HG03280 (cell line): ENCODE results near the gene CPAMD8.
A peak's percentile ranks its signal among the peaks of the same experiment; 100 is the strongest.

ENCODE experiments used
- ATAC-seq: cut with Tn5 transposase; IDR thresholded peaks from one replicate; pipeline ENCODE4 v1.9.1; 2021; ENCODE audit warnings: mild to moderate bottlenecking, moderate library complexity; ENCODE audit not compliant: unreplicated experiment

The CPAMD8 gene

GRCh38 chr19:16896146-16897028 lies 130.2 kb downstream of the CPAMD8 start:
- ATAC-seq, result peak; percentile 43

- no peak for ATAC-seq
Observed at GRCh38 chr19:16895467-16896145, 131.0 kb downstream of the CPAMD8 start.

DNA sequence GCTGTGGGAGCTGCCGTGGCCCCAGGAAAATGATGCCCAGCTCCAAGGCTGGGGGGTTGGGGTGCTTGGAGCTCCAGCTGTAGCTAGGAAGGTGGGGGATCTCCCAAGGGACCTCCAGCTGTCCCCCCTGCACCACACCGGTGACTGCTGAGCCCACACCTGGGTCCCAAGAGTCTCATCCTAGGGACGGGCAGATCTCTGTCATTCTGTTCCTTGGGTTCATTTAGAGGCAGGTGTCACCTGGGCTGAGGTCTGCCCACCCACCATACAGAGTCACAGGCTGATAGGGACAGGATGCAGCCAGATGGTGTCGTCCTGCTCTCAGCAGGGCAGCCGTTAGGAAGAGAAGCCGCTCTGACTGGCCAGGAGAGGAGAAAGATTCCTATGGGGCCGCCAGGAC lies 132.5 kb downstream of the CPAMD8 start:
- no peak for ATAC-seq

DNA sequence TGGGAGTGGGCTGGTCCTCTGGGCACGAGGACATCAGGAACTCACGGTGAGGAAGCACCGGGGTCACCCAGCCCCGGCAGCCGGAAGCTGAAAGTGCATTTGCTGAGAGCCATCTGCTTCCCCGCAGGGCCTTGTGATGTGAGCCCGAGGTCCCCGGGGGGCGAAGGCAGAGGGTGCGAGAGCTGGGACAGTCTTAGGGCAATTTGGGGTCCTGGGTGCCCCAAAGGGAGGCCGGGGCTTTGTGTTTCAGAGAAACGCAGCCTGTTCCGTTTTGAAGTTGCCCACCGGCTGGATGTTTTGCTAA lies 133.0 kb downstream of the CPAMD8 start:
- ATAC-seq, result no peak

- no peak for ATAC-seq
Observed at GRCh38 chr19:16892868-16893685, 133.5 kb downstream of the CPAMD8 start.

GRCh38 chr19:16892436-16892835 lies 134.2 kb downstream of the CPAMD8 start:
- no peak for ATAC-seq

DNA sequence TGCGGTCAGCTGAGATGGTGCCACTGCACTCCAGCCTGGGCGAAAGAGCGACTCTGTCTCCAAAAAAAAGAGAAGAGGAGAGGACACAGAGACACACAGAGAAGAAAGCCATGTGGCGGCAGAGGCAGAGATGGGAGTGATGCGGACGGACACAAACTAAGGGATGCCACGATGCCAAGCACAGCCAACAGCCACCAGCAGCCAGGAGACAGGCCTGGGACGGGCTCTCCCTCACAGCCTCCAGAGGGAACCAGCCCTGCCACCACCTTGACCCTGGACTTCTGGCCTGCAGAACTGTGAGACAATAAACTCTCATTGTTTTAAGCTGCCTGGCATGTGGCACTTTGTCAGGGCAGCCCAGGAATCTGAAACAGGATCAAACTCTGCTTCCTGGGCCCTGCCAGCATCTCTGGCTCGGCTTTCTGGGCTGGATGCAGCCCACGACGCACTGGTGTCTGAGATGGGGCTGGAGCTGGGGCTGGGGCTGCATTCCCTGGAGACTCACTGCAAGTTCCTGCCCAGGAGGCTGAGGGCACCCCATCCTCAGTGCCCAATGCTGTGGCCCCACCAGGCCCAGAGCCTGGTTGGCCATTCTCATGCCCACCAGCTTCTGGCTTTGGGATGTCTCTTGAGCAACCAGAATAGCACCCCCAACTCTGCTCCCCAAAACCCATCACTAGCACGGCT lies 134.8 kb downstream of the CPAMD8 start:
- ATAC-seq, result no peak

DNA sequence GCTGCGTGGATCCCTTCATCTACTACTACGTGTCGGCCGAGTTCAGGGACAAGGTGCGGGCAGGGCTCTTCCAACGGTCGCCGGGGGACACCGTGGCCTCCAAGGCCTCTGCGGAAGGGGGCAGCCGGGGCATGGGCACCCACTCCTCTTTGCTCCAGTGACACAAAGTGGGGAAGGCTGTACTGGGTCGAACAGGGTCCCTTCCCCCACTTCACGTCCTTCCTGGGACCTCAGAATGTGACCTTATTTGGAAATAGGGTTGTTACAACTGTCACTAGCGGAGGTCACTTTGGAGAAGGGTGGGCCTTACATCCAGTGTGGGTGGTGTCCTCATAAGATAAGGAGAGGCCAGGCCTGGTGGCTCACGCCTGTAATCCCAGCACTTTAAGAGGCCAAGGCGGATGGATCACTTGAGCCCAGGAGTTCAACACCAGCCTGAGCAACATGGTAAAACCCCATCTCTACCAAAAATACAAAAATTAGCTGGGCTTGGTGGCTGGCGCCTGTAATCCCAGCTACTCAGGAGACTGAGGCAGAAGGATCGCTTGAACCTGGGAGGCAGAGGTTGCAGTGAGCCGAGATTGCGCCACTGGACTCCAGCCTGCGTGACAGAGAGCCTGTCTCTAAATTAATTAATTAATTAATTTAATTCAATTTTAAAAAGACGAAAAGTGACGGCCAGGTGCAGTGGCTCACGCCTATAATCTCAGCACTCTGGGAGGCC lies 136.0 kb downstream of the CPAMD8 start:
- no peak for ATAC-seq

DNA sequence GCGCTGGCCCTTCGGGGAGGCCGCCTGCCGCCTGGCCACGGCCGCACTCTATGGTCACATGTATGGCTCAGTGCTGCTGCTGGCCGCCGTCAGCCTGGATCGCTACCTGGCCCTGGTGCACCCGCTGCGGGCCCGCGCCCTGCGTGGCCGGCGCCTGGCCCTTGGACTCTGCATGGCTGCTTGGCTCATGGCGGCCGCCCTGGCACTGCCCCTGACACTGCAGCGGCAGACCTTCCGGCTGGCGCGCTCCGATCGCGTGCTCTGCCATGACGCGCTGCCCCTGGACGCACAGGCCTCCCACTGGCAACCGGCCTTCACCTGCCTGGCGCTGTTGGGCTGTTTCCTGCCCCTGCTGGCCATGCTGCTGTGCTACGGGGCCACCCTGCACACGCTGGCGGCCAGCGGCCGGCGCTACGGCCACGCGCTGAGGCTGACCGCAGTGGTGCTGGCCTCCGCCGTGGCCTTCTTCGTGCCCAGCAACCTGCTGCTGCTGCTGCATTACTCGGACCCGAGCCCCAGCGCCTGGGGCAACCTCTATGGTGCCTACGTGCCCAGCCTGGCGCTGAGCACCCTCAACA lies 136.6 kb downstream of the CPAMD8 start:
- no peak for ATAC-seq

- ATAC-seq, result peak; percentile 4
Observed at GRCh38 chr19:16889366-16889882, 137.2 kb downstream of the CPAMD8 start.

GRCh38 chr19:16888629-16889365 lies 137.8 kb downstream of the CPAMD8 start, which contains the start of gene F2RL3:
Gene F2RL3, plus strand, starts transcription at chr19:16888999. Its CDS starts 191 bp downstream, at chr19:16889190.
- peak; percentile 39 for ATAC-seq

- no peak for ATAC-seq
Observed at GRCh38 chr19:16887353-16888265, 139.0 kb downstream of the CPAMD8 start.

DNA sequence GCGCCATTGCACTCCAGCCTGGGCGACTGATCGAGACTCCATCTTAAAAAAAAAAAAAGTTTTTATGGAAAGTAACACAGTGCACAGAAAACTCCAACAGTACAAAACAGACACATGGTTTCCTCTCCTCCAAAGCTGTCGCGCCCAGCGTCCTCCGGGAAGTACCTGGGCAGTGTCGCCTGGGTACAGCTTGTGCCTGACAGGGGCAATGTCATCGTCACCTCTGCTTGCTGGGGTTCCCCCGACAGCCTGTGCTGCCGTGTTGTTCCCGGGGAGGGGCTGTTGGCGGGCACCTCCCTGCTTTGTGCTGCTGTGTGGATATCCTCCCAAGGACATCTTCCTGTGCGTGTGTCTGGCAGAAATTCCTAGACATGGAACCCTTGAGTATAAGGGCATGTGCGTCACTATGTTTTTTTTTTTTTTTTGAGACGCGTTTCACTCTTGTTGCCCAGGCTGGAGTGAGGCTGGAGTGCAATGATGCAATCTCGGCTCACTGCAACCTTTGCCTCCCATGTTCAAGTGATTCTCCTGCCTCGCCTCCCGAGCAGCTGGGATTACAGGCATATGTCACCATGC lies 140.2 kb downstream of the CPAMD8 start:
- no peak for ATAC-seq

- ATAC-seq, result no peak
Observed at GRCh38 chr19:16885166-16885565, 141.4 kb downstream of the CPAMD8 start.

DNA sequence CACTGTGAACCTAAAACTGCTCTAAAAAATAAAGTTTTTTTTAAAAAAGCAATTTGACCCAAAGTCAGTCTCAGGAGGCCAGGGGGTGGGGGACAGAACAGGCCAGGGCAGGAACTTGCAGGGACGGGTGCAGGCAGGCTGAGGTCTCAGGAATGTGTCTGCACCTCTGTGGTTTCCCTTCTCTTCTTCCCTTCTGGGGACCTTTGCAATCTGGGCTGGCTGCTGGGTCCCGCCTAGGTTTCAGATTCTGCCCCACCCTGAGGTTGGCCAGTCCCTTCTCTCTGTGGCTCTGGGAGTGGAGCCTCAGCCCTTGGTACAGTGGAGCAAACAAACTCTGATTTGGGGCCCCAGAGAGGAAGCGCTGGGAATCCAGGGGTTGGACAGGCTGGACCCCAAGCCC lies 143.1 kb downstream of the CPAMD8 start:
- no peak for ATAC-seq

DNA sequence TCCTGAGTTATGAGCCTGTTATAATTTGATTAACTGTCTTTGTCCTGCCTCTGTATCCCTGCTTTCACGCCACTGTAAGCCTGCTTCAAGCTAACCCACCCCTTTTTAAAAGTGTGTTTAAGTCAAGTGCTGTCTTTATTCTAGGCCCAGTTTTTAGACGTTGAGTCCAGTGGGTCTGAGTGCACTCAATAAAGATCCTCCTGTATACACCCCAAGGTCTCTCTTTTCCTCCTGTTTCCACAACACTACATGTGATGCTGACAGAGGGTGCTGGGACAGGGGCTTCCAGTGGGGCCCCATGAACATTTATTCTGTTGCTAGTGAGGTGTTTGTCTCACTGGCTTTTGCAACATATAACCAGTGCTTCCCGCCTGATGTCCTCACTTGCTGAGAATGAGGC lies 144.5 kb downstream of the CPAMD8 start:
- ATAC-seq, result no peak

DNA sequence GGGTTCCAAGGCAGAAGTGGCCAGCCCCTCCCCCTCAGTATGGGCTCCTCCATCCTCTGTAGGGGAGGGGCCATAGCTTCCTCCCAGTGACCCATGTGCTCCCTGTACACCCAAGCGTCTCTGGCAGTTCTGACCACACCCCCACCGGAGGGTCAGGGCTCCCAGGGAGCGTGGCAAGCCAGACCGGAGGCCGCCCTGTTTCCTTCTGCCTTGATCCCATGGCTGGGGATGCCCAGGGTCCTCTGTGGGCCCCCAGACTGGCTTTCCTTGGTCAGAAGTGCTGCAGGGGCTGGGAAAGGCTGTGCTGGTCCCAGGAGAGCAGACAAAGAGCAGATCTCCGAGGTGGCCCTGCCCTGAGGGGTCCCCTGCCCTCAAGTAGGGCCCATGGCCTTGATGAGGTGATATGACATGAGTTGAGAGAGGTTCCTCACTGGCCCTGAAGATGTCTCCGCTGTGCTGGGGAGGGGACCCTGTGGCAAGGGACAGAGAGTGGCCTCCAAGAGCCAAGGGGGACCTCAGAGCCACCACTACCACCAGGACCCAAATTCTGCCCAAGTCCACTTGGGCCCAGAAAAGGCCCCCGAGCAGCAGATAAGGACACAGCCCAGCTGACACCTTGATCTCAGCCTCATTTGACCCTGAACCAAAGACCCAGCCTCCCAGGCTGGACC lies 145.6 kb downstream of the CPAMD8 start:
- ATAC-seq, result no peak
